GDM1 (cell line): ENCODE results near the gene C1orf226.
A peak's percentile ranks its signal among the peaks of the same experiment; 100 is the strongest.
"Not testable (repeated sequence)": the region's sequence is repeated elsewhere in the genome, so short reads cannot be mapped to it uniquely, and the experiment has no call there.

Source experiments
- DNase-seq: peaks from one replicate; lab custom pipeline; 2025; lab: John Stamatoyannopoulos, UW

C1orf226 gene

GRCh38 chr1:162381383-162381782 is at the start of gene C1orf226:
Gene C1orf226 (plus strand): TSS chr1:162381728. CDS start chr1:162381902, 174 bp downstream.
- no peak for DNase-seq

- no peak for DNase-seq
These were observed 47.5 kb upstream of the C1orf226 start for GRCh38 chr1:162333991-162334390.

- DNase-seq: no peak
These were observed 46.4 kb upstream of the C1orf226 start for GRCh38 chr1:162335126-162335525.

- DNase-seq: no peak
These were observed 44.8 kb upstream of the C1orf226 start for GRCh38 chr1:162336621-162337285.

- no peak for DNase-seq
These were observed 39.0 kb upstream of the C1orf226 start for GRCh38 chr1:162342452-162342983.

GRCh38 chr1:162343470-162343869 is 38.1 kb upstream of the C1orf226 start:
- DNase-seq: no peak

GRCh38 chr1:162347281-162347680 is 34.2 kb upstream of the C1orf226 start:
- DNase-seq: no peak

GRCh38 chr1:162349635-162350330 is 31.7 kb upstream of the C1orf226 start:
- no peak for DNase-seq

GRCh38 chr1:162351246-162351842 is 30.2 kb upstream of the C1orf226 start:
- DNase-seq: no peak

GRCh38 chr1:162351874-162352273 is 29.7 kb upstream of the C1orf226 start:
- not testable (repeated sequence) for DNase-seq

- DNase-seq: no peak
These were observed 28.4 kb upstream of the C1orf226 start for GRCh38 chr1:162353078-162353477.

GRCh38 chr1:162353702-162354101 is 27.8 kb upstream of the C1orf226 start:
- DNase-seq: no peak

- peak; percentile 29 for DNase-seq
These were observed 23.8 kb upstream of the C1orf226 start for GRCh38 chr1:162357681-162358266.

- no peak for DNase-seq
These were observed 22.6 kb upstream of the C1orf226 start for GRCh38 chr1:162358928-162359327.

GRCh38 chr1:162359523-162360236 is 21.8 kb upstream of the C1orf226 start:
- DNase-seq: no peak

GRCh38 chr1:162360237-162360873 is 21.2 kb upstream of the C1orf226 start:
- DNase-seq: no peak

GRCh38 chr1:162360874-162361260 is 20.7 kb upstream of the C1orf226 start:
- DNase-seq: no peak

- DNase-seq: no peak
These were observed 20.2 kb upstream of the C1orf226 start for GRCh38 chr1:162361349-162361748.

GRCh38 chr1:162363823-162364222 is 17.7 kb upstream of the C1orf226 start:
- no peak for DNase-seq

- no peak for DNase-seq
These were observed 17.0 kb upstream of the C1orf226 start for GRCh38 chr1:162364498-162364897.

- no peak for DNase-seq
These were observed 16.1 kb upstream of the C1orf226 start for GRCh38 chr1:162365284-162366020.
